ENCODE results near the gene DPM1.
A peak's percentile ranks its signal among the peaks of the same experiment; 100 is the strongest.

DPM1 gene

GRCh38 chr20:50992336-50992732 is 34.0 kb upstream of the DPM1 start:
- no peak for TF ChIP-seq CTCF (conservative IDR thresholded peaks at IDR 0.05; ENCODE audit: control insufficient read depth, insufficient read depth, low read depth, low read length)
- no peak for DNase-seq (ENCODE audit: low read depth)
- H3K4me3 ChIP-seq (ENCODE audit: control insufficient read depth, low read depth, low read length), result no peak overlapping the region

- no peak overlapping the region for H3K4me3 ChIP-seq (ENCODE audit: control insufficient read depth, low read depth, low read length)
- TF ChIP-seq CTCF (conservative IDR thresholded peaks at IDR 0.05; ENCODE audit: control insufficient read depth, insufficient read depth, low read depth, low read length), result no peak
- DNase-seq (ENCODE audit: low read depth), result no peak
These were observed 32.7 kb upstream of the DPM1 start for GRCh38 chr20:50991076-50991475.

- no peak overlapping the region for H3K4me3 ChIP-seq (ENCODE audit: control insufficient read depth, low read depth, low read length)
- TF ChIP-seq CTCF (conservative IDR thresholded peaks at IDR 0.05; ENCODE audit: control insufficient read depth, insufficient read depth, low read depth, low read length), result peak; percentile 95
- DNase-seq (ENCODE audit: low read depth), result peak; percentile 91
These were observed 29.3 kb upstream of the DPM1 start for GRCh38 chr20:50987493-50988210.

GRCh38 chr20:50983321-50983720 is 25.0 kb upstream of the DPM1 start:
- TF ChIP-seq CTCF (conservative IDR thresholded peaks at IDR 0.05; ENCODE audit: control insufficient read depth, insufficient read depth, low read depth, low read length), result no peak
- no peak for DNase-seq (ENCODE audit: low read depth)
- no peak overlapping the region for H3K4me3 ChIP-seq (ENCODE audit: control insufficient read depth, low read depth, low read length)

- TF ChIP-seq CTCF (conservative IDR thresholded peaks at IDR 0.05; ENCODE audit: control insufficient read depth, insufficient read depth, low read depth, low read length), result no peak
- peak; percentile 74 for DNase-seq (ENCODE audit: low read depth)
- H3K4me3 ChIP-seq (ENCODE audit: control insufficient read depth, low read depth, low read length), result no peak overlapping the region
These were observed 24.0 kb upstream of the DPM1 start for GRCh38 chr20:50982363-50982762.

GRCh38 chr20:50981714-50982048 is 23.3 kb upstream of the DPM1 start:
- H3K4me3 ChIP-seq (ENCODE audit: control insufficient read depth, low read depth, low read length), result no peak overlapping the region
- TF ChIP-seq CTCF (conservative IDR thresholded peaks at IDR 0.05; ENCODE audit: control insufficient read depth, insufficient read depth, low read depth, low read length), result no peak
- no peak for DNase-seq (ENCODE audit: low read depth)

Data from fibroblast of mammary gland (primary cell).